Adrenal gland (tissue), 12 donors: ENCODE measurements around the gene ZGRF1. TPM values are rescaled to one million over a fixed set of nuclear protein-coding genes. Genes with fewer than 3 reads are reported as not detected.

Source experiments
- DNase-seq, 7 donors: peaks; one replicate each; pipeline ENCODE4 v3.0.0-alpha.2; 2019 to 2020
- H3K27ac ChIP-seq, 5 donors: fragments of 200-600 bp; sonication (generic) in 4 of 5; 1 replicate in 3 of 5; 2 replicates in 2 of 5; pipeline versions ENCODE4 v1.5.1 to v1.8.0; 2016 to 2020; ENCODE audit warnings: mild to moderate bottlenecking in 1 of 5
- H3K27me3 ChIP-seq: fragments of 200-600 bp; 2 replicates; pipeline ENCODE4 v1.8.0; 2021
- H3K36me3 ChIP-seq, 2 donors: fragments of 200-600 bp; replicated peaks in 1 of 2; 1 replicate in 1 of 2; 2 replicates in 1 of 2; pipeline versions ENCODE4 v1.5.1 to v1.8.0; 2018 to 2022
- H3K4me1 ChIP-seq, 2 donors: fragments of 200-600 bp; replicated peaks in 1 of 2; 1 replicate in 1 of 2; 2 replicates in 1 of 2; pipeline versions ENCODE4 v1.5.1 to v1.8.0; 2018 to 2021
- H3K4me3 ChIP-seq, 4 donors: fragments of 200-600 bp; sonication (generic) in 3 of 4; one replicate each; pipeline ENCODE4 v1.5.1; 2016 to 2018
- H3K9me3 ChIP-seq, 3 donors: fragments of 200-600 bp; sonication (generic) in 1 of 3; replicated peaks in 1 of 3; 1 replicate in 2 of 3; 2 replicates in 1 of 3; pipeline versions ENCODE4 v1.5.1 to v1.8.0; 2016 to 2021
- CTCF ChIP-seq, 6 experiments: fragments of 450-650 bp in 4 of 6; fragments of 200-600 bp in 2 of 6; sonication (generic) in 1 of 6; IDR thresholded peaks; 1 replicate in 5 of 6; 2 replicates in 1 of 6; pipeline versions ENCODE4 v1.5.1 to v1.8.0; 2016 to 2021; ENCODE audit warnings: antibody characterized with exemption in 6 of 6, mild to moderate bottlenecking in 2 of 6, moderate library complexity in 1 of 6
- POLR2A ChIP-seq, 2 donors: fragments of 450-650 bp; IDR thresholded peaks; one replicate each; pipeline ENCODE4 v1.6.1; 2017; ENCODE audit warnings: antibody characterized with exemption in 2 of 2, mild to moderate bottlenecking in 2 of 2, moderate library complexity in 1 of 2
- WGBS, 4 donors: extraction: QIAGEN DNeasy Blood & Tissue Kit in 2 of 4; methylation state at CpG; one replicate each; pipeline versions ENCODE4 v1.1.5 to v1.1.7; 2013 to 2017; 5-methylcytosine and 5-hydroxymethylcytosine counted together
- intact Hi-C, 2 donors: fragments of 100-400 bp; cut with DNase I; formaldehyde crosslinking; loops; one replicate each; pipeline versions ENCODE4 v1.14.1 to v1.15.0; 2022 to 2023
- polyA plus RNA-seq, 3 donors: library from polyadenylated mRNA; stranded (reverse); fragments of 200-250 nt in 2 of 3; fragments of 350-450 nt in 1 of 3; fragmentation: Illumina TruSeq in 1 of 3; extraction: RNeasy Lipid Tissue Mini Kit (QIAGEN cat#74804) in 1 of 3; gene quantifications; one replicate each; pipeline ENCODE4 v1.2.3, GENCODE V29; 2013 to 2014
- total RNA-seq, 9 donors: library from RNA; depleted of rRNA in 4 of 9; stranded (reverse); fragments of >200 nt in 4 of 9; fragments of 120-200 nt in 1 of 9; fragmentation: NEBNext Ultra II Directional in 1 of 9; extraction: Animal tissue kit (Norgen Biotek cat#: 25700) in 1 of 9; gene quantifications; one replicate each; pipeline versions ENCODE4 v1.1.0 to v1.2.4, GENCODE V29; 2013 to 2023
- donor health status: healthy with polysubstance abuse.
- donor health status: Bipolar disorder and iron deficiency.
- donor health status: DM: yes; HTN: yes; CAD: no.
- donor health status: DM: no; HTN: no; CAD: no.
- donor health status: DM: no; HTN: no; CAD: no.
- donor health status: DM: yes; HTN: yes; CAD: no.

Gene ZGRF1
- total and polyA plus RNA-seq, 12 donors: 0.66 to 17.6 (median 2.8) TPM

GRCh38 chr4:112518675-112519074 is 118.0 kb downstream of the ZGRF1 start:
- intact Hi-C loops: no loop called here
- peaks cover 93% of the 10 kb centered on the region for H3K27me3 ChIP-seq

GRCh38 chr4:112517911-112518310 is 118.8 kb downstream of the ZGRF1 start:
- TF ChIP-seq CTCF (IDR thresholded peaks at IDR 0.05) (no peak), POLR2A (IDR thresholded peaks at IDR 0.05) (no peak)
- Histone ChIP-seq H3K27ac (no peak overlapping the region), H3K4me3 (no peak overlapping the region), H3K4me1 (peaks cover 18 to 22% of the 10 kb centered on the region in 2 donors), H3K36me3 (no peaks in the 10 kb centered on the region), H3K9me3 (no peaks in the 10 kb centered on the region), H3K27me3 (peaks cover 92% of the 10 kb centered on the region)
- no peak for DNase-seq
- intact Hi-C loops: no loop called here
- 19 to 31% (median 27%) methylated on average over 3 of the region's 3 CpGs for WGBS, 4 donors

More at GRCh38 chr4:112518675-112519074, 118.0 kb downstream of the ZGRF1 start:
- DNase-seq: no peak
- TF ChIP-seq POLR2A (IDR thresholded peaks at IDR 0.05) (no peak), CTCF (IDR thresholded peaks at IDR 0.05) (no peak)
- H3K27ac ChIP-seq: no peak overlapping the region
- no peak overlapping the region for H3K4me3 ChIP-seq
- H3K9me3 ChIP-seq: no peaks in the 10 kb centered on the region
- no peaks in the 10 kb centered on the region for H3K36me3 ChIP-seq
- H3K4me1 ChIP-seq: peaks cover 23 to 30% of the 10 kb centered on the region in 2 donors

- TF ChIP-seq CTCF (IDR thresholded peaks at IDR 0.05) (no peak), POLR2A (IDR thresholded peaks at IDR 0.05) (no peak)
- WGBS, 4 donors: 5 to 12% (median 6%) methylated on average over 10 to 20 of the region's 20 CpGs
- peak overlapping the region in 1 of 4 donors; percentile 69 for H3K4me3 ChIP-seq
- H3K27me3 ChIP-seq: peaks cover 92% of the 10 kb centered on the region
- no peaks in the 10 kb centered on the region for H3K36me3 ChIP-seq
- no peak for DNase-seq
- no peaks in the 10 kb centered on the region for H3K9me3 ChIP-seq
- peaks cover 18 to 19% of the 10 kb centered on the region in 2 donors for H3K4me1 ChIP-seq
- intact Hi-C loops: no loop called here
- no peak overlapping the region for H3K27ac ChIP-seq
Observed at GRCh38 chr4:112517067-112517634, 119.6 kb downstream of the ZGRF1 start.

GRCh38 chr4:112516471-112517066 is 120.1 kb downstream of the ZGRF1 start:
- Histone ChIP-seq H3K9me3 (no peaks in the 10 kb centered on the region), H3K4me3 (peak overlapping the region in 1 of 4 donors; percentile 69), H3K27ac (no peak overlapping the region), H3K36me3 (no peaks in the 10 kb centered on the region), H3K27me3 (peaks cover 92% of the 10 kb centered on the region), H3K4me1 (peaks cover 18 to 19% of the 10 kb centered on the region in 2 donors)
- TF ChIP-seq POLR2A (IDR thresholded peaks at IDR 0.05) (no peak), CTCF (IDR thresholded peaks at IDR 0.05) (no peak)
- peak in 1 of 7 donors; percentile 15 for DNase-seq
- intact Hi-C loops: no loop called here
- 1 to 4% (median 2%) methylated on average over 15 to 55 of the region's 55 CpGs for WGBS, 4 donors
